SU-DHL-6 (cell line): ENCODE data around the gene SKI.

Source experiments
- EZH2phosphoT487 ChIP-seq: fragments of 200-600 bp; sonication (generic), shearing (Covaris generic); conservative IDR thresholded peaks from 2 replicates; pipeline ENCODE4 v1.6.1; 2018; ENCODE audit warnings: mild to moderate bottlenecking, antibody characterized with exemption, low read length, moderate library complexity, mixed read lengths
- TF ChIP-seq, protein P1 (sequence below): fragments of 200-600 bp; sonication (generic); IDR thresholded peaks from one replicate; pipeline ENCODE4 v1.5.1; 2017; ENCODE audit warnings: antibody characterized with exemption, mild to moderate bottlenecking, low read length, moderate library complexity; ENCODE audit not compliant: insufficient read depth, poor library complexity, severe bottlenecking

DNA sequence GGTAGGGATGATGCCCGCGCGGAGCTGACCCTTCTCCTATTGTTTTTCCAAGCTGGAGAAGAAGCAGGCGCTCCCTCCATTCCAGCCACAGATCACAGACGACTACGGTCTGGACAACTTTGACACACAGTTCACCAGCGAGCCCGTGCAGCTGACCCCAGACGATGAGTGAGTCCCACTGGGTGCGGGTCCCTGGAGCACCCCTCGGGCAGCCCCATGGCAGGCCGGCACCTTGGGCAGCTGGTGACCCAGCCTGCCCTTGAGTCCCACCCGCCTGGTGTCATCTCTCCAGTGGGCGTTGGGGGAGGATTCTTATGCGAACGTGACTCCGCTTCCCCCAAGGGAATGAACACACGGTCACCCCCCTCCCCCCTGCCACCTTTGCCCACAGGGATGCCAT lies 43.6 kb upstream of the SKI start:
- TF ChIP-seq, protein P1, sequence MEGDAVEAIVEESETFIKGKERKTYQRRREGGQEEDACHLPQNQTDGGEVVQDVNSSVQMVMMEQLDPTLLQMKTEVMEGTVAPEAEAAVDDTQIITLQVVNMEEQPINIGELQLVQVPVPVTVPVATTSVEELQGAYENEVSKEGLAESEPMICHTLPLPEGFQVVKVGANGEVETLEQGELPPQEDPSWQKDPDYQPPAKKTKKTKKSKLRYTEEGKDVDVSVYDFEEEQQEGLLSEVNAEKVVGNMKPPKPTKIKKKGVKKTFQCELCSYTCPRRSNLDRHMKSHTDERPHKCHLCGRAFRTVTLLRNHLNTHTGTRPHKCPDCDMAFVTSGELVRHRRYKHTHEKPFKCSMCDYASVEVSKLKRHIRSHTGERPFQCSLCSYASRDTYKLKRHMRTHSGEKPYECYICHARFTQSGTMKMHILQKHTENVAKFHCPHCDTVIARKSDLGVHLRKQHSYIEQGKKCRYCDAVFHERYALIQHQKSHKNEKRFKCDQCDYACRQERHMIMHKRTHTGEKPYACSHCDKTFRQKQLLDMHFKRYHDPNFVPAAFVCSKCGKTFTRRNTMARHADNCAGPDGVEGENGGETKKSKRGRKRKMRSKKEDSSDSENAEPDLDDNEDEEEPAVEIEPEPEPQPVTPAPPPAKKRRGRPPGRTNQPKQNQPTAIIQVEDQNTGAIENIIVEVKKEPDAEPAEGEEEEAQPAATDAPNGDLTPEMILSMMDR = no peak
- no peak for TF ChIP-seq EZH2phosphoT487
